ENCODE data around the gene HHEX.
"Not testable (repeated sequence)": the region's sequence is repeated elsewhere in the genome, so short reads cannot be mapped to it uniquely, and the experiment has no call there.

HHEX gene

GRCh38 chr10:92722349-92722748 is 32.6 kb downstream of the HHEX start:
- in situ Hi-C loops (cut with HindIII; ENCODE audit: low pct_ligation_motif_present, low pct_unique_long_range_greater_than_20kb, low sequenced_read_pairs), result no loop called here
- DNase-seq, result no peak

DNA sequence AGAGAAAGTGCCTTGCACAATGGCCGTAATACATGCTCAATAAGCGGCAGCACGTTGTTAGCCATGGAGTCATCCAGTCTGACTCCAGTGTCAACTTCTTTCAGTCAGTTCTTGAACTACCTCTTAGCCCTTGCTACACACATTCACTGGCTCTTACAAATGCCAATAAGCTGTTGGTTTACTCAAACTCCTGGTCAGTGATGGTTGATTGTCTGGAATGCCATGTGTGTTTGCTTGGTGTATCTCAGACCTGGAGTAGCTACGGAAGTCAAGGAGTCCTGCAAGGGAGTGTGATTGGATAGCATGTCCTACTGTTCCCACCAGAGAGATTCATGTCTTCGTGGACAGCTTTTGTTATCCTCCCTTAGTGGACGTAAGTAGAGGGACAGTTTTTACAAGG is 37.4 kb downstream of the HHEX start:
- in situ Hi-C loops (cut with HindIII; ENCODE audit: low pct_ligation_motif_present, low pct_unique_long_range_greater_than_20kb, low sequenced_read_pairs), result no loop called here
- DNase-seq, result no peak

- in situ Hi-C loops (cut with HindIII; ENCODE audit: low pct_ligation_motif_present, low pct_unique_long_range_greater_than_20kb, low sequenced_read_pairs), result no loop called here
- no peak for DNase-seq
Measured at GRCh38 chr10:92727550-92727949, 37.8 kb downstream of the HHEX start.

- no peak for DNase-seq
- in situ Hi-C loops (cut with HindIII; ENCODE audit: low pct_ligation_motif_present, low pct_unique_long_range_greater_than_20kb, low sequenced_read_pairs), result no loop called here
Measured at GRCh38 chr10:92729886-92730285, 40.1 kb downstream of the HHEX start.

DNA sequence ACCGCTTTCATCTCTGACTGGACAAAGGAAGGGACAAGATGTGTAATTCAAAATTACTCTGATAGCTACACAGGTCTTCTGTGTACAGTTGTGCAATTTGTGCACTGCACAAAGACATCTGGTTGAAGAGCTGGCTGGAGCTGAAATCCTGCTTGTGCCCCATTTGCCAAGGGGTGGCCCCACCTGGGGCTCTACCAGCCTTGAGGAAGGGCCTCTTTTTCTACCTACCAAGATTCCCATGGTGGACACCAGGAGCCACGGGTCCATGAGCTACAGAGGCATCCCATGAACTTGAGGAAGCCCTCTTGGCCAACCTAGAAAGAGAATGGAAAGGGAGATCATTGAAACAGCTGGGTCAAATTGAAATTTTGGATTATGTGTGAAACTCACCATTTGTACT is 43.2 kb downstream of the HHEX start:
- in situ Hi-C loops (cut with HindIII; ENCODE audit: low pct_ligation_motif_present, low pct_unique_long_range_greater_than_20kb, low sequenced_read_pairs), result no loop called here

GRCh38 chr10:92734301-92734700 is 44.5 kb downstream of the HHEX start:
- DNase-seq, result no peak
- in situ Hi-C loops (cut with HindIII; ENCODE audit: low pct_ligation_motif_present, low pct_unique_long_range_greater_than_20kb, low sequenced_read_pairs), result no loop called here

More for the DNA sequence above, 43.2 kb downstream of the HHEX start:
- DNase-seq, result no peak

GRCh38 chr10:92735938-92736337 is 46.2 kb downstream of the HHEX start:
- in situ Hi-C loops (cut with HindIII; ENCODE audit: low pct_ligation_motif_present, low pct_unique_long_range_greater_than_20kb, low sequenced_read_pairs), result no loop called here
- DNase-seq, result no peak

GRCh38 chr10:92737484-92737883 is 47.7 kb downstream of the HHEX start:
- no peak for DNase-seq
- in situ Hi-C loops (cut with HindIII; ENCODE audit: low pct_ligation_motif_present, low pct_unique_long_range_greater_than_20kb, low sequenced_read_pairs), result no loop called here

- no peak for DNase-seq
- in situ Hi-C loops (cut with HindIII; ENCODE audit: low pct_ligation_motif_present, low pct_unique_long_range_greater_than_20kb, low sequenced_read_pairs), result no loop called here
Measured at GRCh38 chr10:92740762-92741161, 51.0 kb downstream of the HHEX start.

DNA sequence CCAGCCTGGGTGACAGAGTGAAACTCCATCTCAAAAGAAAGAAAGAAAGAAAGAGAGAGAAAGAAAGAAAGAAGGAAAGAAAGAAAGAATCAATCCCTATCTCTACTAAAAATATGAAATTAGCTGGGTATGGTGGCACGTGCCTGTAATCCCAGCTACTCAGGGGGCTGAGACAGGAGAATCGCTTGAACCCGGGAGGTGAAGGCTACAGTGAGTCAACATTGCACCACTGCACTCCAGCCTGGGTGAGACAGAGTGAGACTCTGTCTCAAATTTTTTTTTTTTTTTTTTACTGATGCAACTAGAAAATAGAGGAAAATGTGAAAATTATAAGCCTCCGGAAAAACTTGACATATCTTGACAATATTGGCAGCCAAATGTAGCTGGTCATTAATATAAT is 52.0 kb downstream of the HHEX start:
- DNase-seq; in situ Hi-C loops (cut with HindIII; ENCODE audit: low pct_ligation_motif_present, low pct_unique_long_range_greater_than_20kb, low sequenced_read_pairs): not testable (repeated sequence)

- DNase-seq, result no peak
- in situ Hi-C loops (cut with HindIII; ENCODE audit: low pct_ligation_motif_present, low pct_unique_long_range_greater_than_20kb, low sequenced_read_pairs), result no loop called here
Measured at GRCh38 chr10:92742331-92743228, 52.8 kb downstream of the HHEX start.

All from ACHN (cell line).